Large intestine (tissue), 3 donors: ENCODE data around the gene PKIB. TPM values are rescaled to one million over a fixed set of nuclear protein-coding genes. Genes with fewer than 3 reads are reported as not detected.

Experiments used
- DNase-seq, 2 donors: peaks; one replicate each; pipeline versions ENCODE4 v3.0.0 to v3.0.0-alpha.2; 2013
- H3K27ac ChIP-seq: one replicate; pipeline ENCODE4 v1.5.1; 2013; ENCODE audit warnings: low read length
- H3K27me3 ChIP-seq: 2 replicates; pipeline ENCODE4 v1.6.1; 2013; ENCODE audit warnings: low read length; ENCODE audit not compliant: control insufficient read depth, insufficient read depth
- H3K36me3 ChIP-seq: 2 replicates; pipeline ENCODE4 v1.6.1; 2013; ENCODE audit warnings: low read length; ENCODE audit not compliant: control insufficient read depth, insufficient read depth
- H3K4me1 ChIP-seq: one replicate; pipeline ENCODE4 v1.6.1; 2013; ENCODE audit warnings: low read length; ENCODE audit not compliant: control insufficient read depth, insufficient read depth
- H3K4me3 ChIP-seq: one replicate; pipeline ENCODE4 v1.5.1; 2013; ENCODE audit warnings: low read length
- H3K9me3 ChIP-seq: one replicate; pipeline ENCODE4 v1.6.1; 2013; ENCODE audit warnings: mild to moderate bottlenecking, low read depth, low read length, moderate library complexity; ENCODE audit not compliant: control insufficient read depth
- WGBS: methylation state at CpG from one replicate; pipeline ENCODE4 v1.1.5; 2013; ENCODE audit warnings: low lambda C conversion rate; ENCODE audit not compliant: insufficient coverage; 5-methylcytosine and 5-hydroxymethylcytosine counted together
- polyA plus RNA-seq: library from polyadenylated mRNA; unstranded; fragments of 120-200 nt; gene quantifications from one replicate; pipeline ENCODE4 v1.2.1, GENCODE V29; 2013

Gene PKIB
- polyA plus RNA-seq, 1 donor = 30.3 TPM

DNA sequence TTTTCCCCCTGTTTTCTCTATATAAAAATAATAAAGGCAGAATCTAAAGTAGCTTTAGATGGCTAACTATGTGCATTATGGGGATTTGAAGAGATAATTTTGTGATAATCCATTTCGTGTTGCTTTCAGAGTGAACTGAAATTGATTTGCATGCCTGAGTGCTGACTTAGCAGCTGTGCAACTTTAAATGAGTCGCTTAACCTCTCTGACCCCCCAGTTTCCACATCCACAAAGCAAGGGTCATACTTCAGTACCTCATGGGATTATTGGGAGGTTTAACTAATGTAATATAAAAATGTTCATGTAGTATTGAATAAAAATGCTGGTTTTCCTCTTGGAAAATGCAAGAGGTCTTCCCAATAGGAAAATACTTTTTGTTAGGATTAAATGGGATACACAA, 105.5 kb downstream of the PKIB start:
- no peak for DNase-seq
- Histone ChIP-seq H3K4me1 (no peaks in the 10 kb centered on the region), H3K27ac (no peak overlapping the region), H3K9me3 (no peaks in the 10 kb centered on the region), H3K4me3 (no peak overlapping the region), H3K27me3 (no peaks in the 10 kb centered on the region), H3K36me3 (no peaks in the 10 kb centered on the region)
- WGBS = 100% methylated on average over 2 of the region's 2 CpGs

GRCh38 chr6:122717350-122717749, 107.1 kb downstream of the PKIB start:
- Histone ChIP-seq H3K4me1 (no peaks in the 10 kb centered on the region), H3K36me3 (no peaks in the 10 kb centered on the region), H3K9me3 (no peaks in the 10 kb centered on the region), H3K27me3 (no peaks in the 10 kb centered on the region), H3K4me3 (no peak overlapping the region), H3K27ac (no peak overlapping the region)
- no CpG with 5 or more reads among the region's 2 CpGs for WGBS
- DNase-seq = no peak

DNA sequence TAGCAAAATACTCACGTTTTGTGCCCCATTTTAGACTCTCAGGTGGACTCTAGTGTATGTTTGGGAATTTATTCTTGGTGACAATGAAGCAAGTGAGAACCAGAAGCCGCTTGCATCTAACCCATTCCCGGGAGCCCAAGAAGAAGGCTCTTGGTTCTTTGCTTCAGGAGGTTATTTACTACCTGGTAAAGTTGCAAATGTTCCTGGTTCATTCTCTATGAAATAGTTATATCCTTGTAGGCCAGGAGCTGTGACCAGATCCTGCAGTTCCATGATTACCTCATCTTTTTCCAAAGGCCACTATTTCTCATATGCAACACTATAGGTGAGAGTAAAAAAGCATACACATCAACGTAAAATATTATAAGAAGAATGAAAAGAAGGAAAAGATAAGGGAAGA, 108.4 kb downstream of the PKIB start:
- H3K4me3 ChIP-seq = no peak overlapping the region
- no peaks in the 10 kb centered on the region for H3K4me1 ChIP-seq
- no peaks in the 10 kb centered on the region for H3K9me3 ChIP-seq
- H3K36me3 ChIP-seq = no peaks in the 10 kb centered on the region
- no peak for DNase-seq
- no peak overlapping the region for H3K27ac ChIP-seq
- 94% methylated on average over 2 of the region's 4 CpGs for WGBS
- no peaks in the 10 kb centered on the region for H3K27me3 ChIP-seq

DNA sequence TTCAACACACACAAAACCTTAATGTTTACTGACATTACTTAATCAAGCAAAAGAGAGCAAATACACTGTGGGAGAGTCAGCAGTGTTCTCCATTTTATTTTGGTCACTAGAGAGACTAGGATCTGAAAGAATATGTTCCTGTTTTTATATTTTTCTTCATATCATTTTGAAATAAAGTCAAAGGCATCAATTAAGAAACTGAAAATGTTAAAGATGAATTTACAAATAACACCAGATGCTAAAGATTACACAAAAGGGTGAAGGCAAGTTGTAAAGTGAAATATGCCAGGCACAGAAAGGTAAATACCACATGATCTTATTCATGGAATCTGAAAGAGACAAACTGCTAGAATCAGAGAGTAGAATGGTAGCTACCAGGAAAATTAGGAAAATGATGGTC, 109.0 kb downstream of the PKIB start:
- Histone ChIP-seq H3K4me1 (no peaks in the 10 kb centered on the region), H3K9me3 (no peaks in the 10 kb centered on the region), H3K27ac (no peak overlapping the region), H3K36me3 (no peaks in the 10 kb centered on the region), H3K4me3 (no peak overlapping the region), H3K27me3 (no peaks in the 10 kb centered on the region)
- DNase-seq = no peak

GRCh38 chr6:122722746-122723145, 112.5 kb downstream of the PKIB start:
- no peak overlapping the region for H3K27ac ChIP-seq
- no peaks in the 10 kb centered on the region for H3K9me3 ChIP-seq
- 88% methylated on average over 4 of the region's 4 CpGs for WGBS

DNA sequence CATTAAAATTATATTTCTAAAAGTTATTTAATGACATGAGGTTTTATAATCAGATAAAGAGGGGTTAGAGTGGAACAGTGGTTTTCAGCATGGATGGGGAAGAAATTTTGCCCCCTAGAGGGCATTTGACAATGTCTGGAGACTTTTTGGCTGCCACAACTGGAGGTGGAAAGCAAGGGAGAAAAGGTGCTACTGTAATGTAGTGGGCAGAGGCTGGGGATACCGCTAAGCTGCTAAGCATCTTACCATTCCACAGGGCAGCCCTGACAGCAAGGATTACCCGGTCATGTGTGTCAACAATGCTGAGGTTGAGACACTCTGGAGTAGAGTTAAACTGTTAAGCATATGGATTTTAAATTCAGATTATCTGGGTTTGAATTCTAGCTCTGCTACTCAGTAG, 116.4 kb downstream of the PKIB start:
- DNase-seq = no peak
- H3K4me1 ChIP-seq = no peaks in the 10 kb centered on the region
- H3K27ac ChIP-seq = no peak overlapping the region
- no CpG with 5 or more reads among the region's 2 CpGs for WGBS
- no peaks in the 10 kb centered on the region for H3K27me3 ChIP-seq
- H3K9me3 ChIP-seq = no peaks in the 10 kb centered on the region
- no peak overlapping the region for H3K4me3 ChIP-seq
- no peaks in the 10 kb centered on the region for H3K36me3 ChIP-seq

More at GRCh38 chr6:122722746-122723145, 112.5 kb downstream of the PKIB start:
- no peaks in the 10 kb centered on the region for H3K4me1 ChIP-seq
- no peak for DNase-seq
- H3K27me3 ChIP-seq = no peaks in the 10 kb centered on the region
- H3K4me3 ChIP-seq = no peak overlapping the region
- no peaks in the 10 kb centered on the region for H3K36me3 ChIP-seq

- WGBS = no CpG with 5 or more reads among the region's 1 CpG
- H3K36me3 ChIP-seq = no peaks in the 10 kb centered on the region
- H3K27me3 ChIP-seq = no peaks in the 10 kb centered on the region
- no peak for DNase-seq
- no peaks in the 10 kb centered on the region for H3K9me3 ChIP-seq
- H3K27ac ChIP-seq = no peak overlapping the region
- H3K4me1 ChIP-seq = no peaks in the 10 kb centered on the region
- H3K4me3 ChIP-seq = no peak overlapping the region
These were observed 117.0 kb downstream of the PKIB start for GRCh38 chr6:122727244-122727643.

DNA sequence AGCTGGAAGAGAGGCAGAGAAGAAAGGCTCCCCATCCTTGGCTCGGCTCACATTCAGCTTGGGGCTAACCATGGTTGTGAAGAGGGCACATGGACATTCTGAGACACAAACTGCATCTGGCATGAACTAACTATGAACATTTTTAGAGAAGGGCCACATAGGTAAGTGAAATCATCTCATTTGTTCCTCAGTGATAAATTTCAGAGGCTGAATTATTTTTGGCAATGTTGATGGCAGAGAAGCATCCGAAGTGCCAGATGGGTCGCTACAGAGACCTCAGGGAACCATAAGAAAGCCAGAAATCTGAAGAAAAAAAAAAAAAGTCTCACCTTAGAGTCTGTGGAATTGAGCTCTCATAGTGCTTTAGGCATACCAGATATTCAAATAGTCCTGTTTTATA, 120.1 kb downstream of the PKIB start:
- no CpG with 5 or more reads among the region's 3 CpGs for WGBS
- no peak for DNase-seq

DNA sequence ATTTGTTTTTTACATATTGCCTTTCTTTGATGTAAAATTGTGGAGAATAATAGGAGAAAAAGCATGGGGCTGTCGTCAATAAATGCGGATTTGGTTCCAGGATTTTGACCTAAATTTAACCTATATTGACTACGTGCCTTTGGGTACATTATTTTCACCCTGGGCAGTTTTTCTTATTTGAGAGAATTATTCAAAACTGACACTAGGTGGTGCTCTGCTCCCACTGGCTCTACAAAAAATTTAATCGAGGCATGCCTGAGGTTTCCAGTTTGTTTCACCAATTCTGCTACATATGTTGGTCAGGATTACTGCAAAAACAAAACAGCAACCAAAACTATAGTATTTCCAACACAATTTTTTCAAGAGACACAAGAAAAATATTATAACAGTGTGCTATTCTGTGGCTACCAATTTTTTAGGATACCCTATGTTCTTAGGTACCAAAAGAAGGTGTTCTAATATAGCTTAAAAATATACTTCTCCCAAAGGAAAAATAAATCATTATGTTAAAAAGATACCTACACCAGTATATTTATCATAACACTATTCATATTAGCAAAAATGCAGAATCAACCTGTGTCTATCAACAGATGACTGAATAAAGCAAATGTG, 120.7 kb downstream of the PKIB start:
- Histone ChIP-seq H3K36me3 (no peaks in the 10 kb centered on the region), H3K9me3 (no peaks in the 10 kb centered on the region), H3K27ac (no peak overlapping the region), H3K4me1 (no peaks in the 10 kb centered on the region), H3K4me3 (no peak overlapping the region), H3K27me3 (peaks cover 2% of the 10 kb centered on the region)
- no CpG with 5 or more reads among the region's 4 CpGs for WGBS
- peak in 1 of 2 donors; percentile 18 for DNase-seq

More for the DNA sequence above, 120.1 kb downstream of the PKIB start:
- H3K9me3 ChIP-seq = no peaks in the 10 kb centered on the region
- no peak overlapping the region for H3K4me3 ChIP-seq
- H3K27ac ChIP-seq = no peak overlapping the region
- H3K4me1 ChIP-seq = no peaks in the 10 kb centered on the region
- H3K36me3 ChIP-seq = no peaks in the 10 kb centered on the region
- peaks cover 2% of the 10 kb centered on the region for H3K27me3 ChIP-seq

DNA sequence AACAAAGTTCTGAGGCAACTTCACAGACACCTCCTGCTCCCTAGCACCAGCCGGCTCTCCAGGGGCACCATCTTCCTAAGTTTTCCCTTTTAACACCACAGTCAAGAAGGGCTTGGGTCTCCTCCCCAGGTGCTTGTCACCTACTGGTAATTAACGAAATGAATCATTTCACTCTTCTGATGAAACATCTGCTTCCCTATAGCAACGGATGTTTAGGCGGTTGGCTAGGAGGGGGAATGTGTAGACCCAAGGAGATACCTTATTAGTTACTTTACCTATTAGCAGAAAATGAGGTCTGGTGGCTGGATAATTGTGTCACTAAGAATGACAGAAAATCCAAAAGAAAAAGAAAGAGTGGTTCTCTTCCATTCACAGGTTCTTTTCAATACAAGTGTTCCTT, 123.1 kb downstream of the PKIB start:
- H3K36me3 ChIP-seq = no peaks in the 10 kb centered on the region
- H3K27me3 ChIP-seq = peaks cover 2% of the 10 kb centered on the region
- H3K27ac ChIP-seq = no peak overlapping the region
- H3K4me1 ChIP-seq = no peaks in the 10 kb centered on the region
- no peak overlapping the region for H3K4me3 ChIP-seq
- no peaks in the 10 kb centered on the region for H3K9me3 ChIP-seq
- no CpG with 5 or more reads among the region's 4 CpGs for WGBS
- no peak for DNase-seq
